CD1c-positive myeloid dendritic cell (primary cell): ENCODE measurements around the gene ARHGAP26.

Experiments used
- DNase-seq: peaks from one replicate; pipeline ENCODE4 v3.0.0-alpha.2; 2016; ENCODE audit errors: extremely low spot score

ARHGAP26 gene

GRCh38 chr5:143181173-143181572 is 411.0 kb downstream of the ARHGAP26 start:
- no peak for DNase-seq

GRCh38 chr5:143182106-143182505 is 411.9 kb downstream of the ARHGAP26 start:
- DNase-seq: no peak

- DNase-seq: peak; percentile 35
Observed at GRCh38 chr5:143182901-143183820, 413.0 kb downstream of the ARHGAP26 start.

GRCh38 chr5:143183989-143184388 is 413.8 kb downstream of the ARHGAP26 start:
- DNase-seq: no peak

GRCh38 chr5:143186623-143187022 is 416.4 kb downstream of the ARHGAP26 start:
- no peak for DNase-seq

- no peak for DNase-seq
Observed at GRCh38 chr5:143187495-143187894, 417.3 kb downstream of the ARHGAP26 start.

- peak; percentile 28 for DNase-seq
Observed at GRCh38 chr5:143188083-143188482, 417.9 kb downstream of the ARHGAP26 start.

GRCh38 chr5:143188692-143189091 is 418.5 kb downstream of the ARHGAP26 start:
- DNase-seq: no peak

GRCh38 chr5:143190260-143190810 is 420.2 kb downstream of the ARHGAP26 start:
- no peak for DNase-seq

- DNase-seq: no peak
Observed at GRCh38 chr5:143191720-143192119, 421.5 kb downstream of the ARHGAP26 start.

GRCh38 chr5:143192191-143192900 is 422.2 kb downstream of the ARHGAP26 start:
- no peak for DNase-seq

- DNase-seq: no peak
Observed at GRCh38 chr5:143194206-143194605, 424.0 kb downstream of the ARHGAP26 start.

GRCh38 chr5:143194713-143195112 is 424.5 kb downstream of the ARHGAP26 start:
- DNase-seq: no peak

GRCh38 chr5:143195491-143195890 is 425.3 kb downstream of the ARHGAP26 start:
- no peak for DNase-seq

- DNase-seq: no peak
Observed at GRCh38 chr5:143196601-143197259, 426.6 kb downstream of the ARHGAP26 start.

- DNase-seq: no peak
Observed at GRCh38 chr5:143197260-143197656, 427.1 kb downstream of the ARHGAP26 start.

GRCh38 chr5:143198332-143198731 is 428.2 kb downstream of the ARHGAP26 start:
- DNase-seq: no peak

GRCh38 chr5:143199161-143199560 is 429.0 kb downstream of the ARHGAP26 start:
- no peak for DNase-seq

GRCh38 chr5:143199843-143200242 is 429.7 kb downstream of the ARHGAP26 start:
- DNase-seq: no peak

- DNase-seq: no peak
Observed at GRCh38 chr5:143200781-143201398, 430.7 kb downstream of the ARHGAP26 start.

- no peak for DNase-seq
Observed at GRCh38 chr5:143201589-143201988, 431.4 kb downstream of the ARHGAP26 start.
